GM12878 (cell line): ENCODE results near the gene LEF1. TPM values are rescaled to one million over a fixed set of nuclear protein-coding genes. Genes with fewer than 3 reads are reported as not detected.

Source experiments
- ASH2L ChIP-seq: fragments of 300-600, 200-600 bp; sonication (generic); IDR thresholded peaks from 2 replicates; pipeline ENCODE4 v1.6.1; 2017; ENCODE audit warnings: low read depth, mild to moderate bottlenecking, borderline replicate concordance
- BCL11A ChIP-seq: IDR thresholded peaks from 2 replicates; pipeline ENCODE4 v1.6.1; 2011; ENCODE audit warnings: low read depth, low read length
- CBX5 ChIP-seq: sonication (generic); IDR thresholded peaks from 2 replicates; pipeline ENCODE4 v1.6.1; 2016; ENCODE audit warnings: low read depth, moderate library complexity, mild to moderate bottlenecking, inconsistent platforms
- DPF2 ChIP-seq: fragments of 450-650 bp; IDR thresholded peaks from 2 replicates; pipeline ENCODE4 v1.6.1; 2017; ENCODE audit warnings: mild to moderate bottlenecking
- EGR1 ChIP-seq, 2 experiments: IDR thresholded peaks; 1 replicate in 1 of 2; 2 replicates in 1 of 2; pipeline ENCODE4 v1.6.1; 2011 to 2012; ENCODE audit warnings: low read depth in 2 of 2, low read length in 2 of 2, borderline replicate concordance in 1 of 2, mild to moderate bottlenecking in 1 of 2, moderate library complexity in 1 of 2
- ETV6 ChIP-seq, 2 experiments: fragments of 450-650 bp in 1 of 2; IDR thresholded peaks in 1 of 2; conservative IDR thresholded peaks in 1 of 2; 2 replicates each; pipeline ENCODE4 v1.6.1; 2014; ENCODE audit warnings: antibody characterized with exemption in 1 of 2, borderline replicate concordance in 1 of 2, low read depth in 1 of 2, mild to moderate bottlenecking in 1 of 2, moderate library complexity in 1 of 2
- GATAD2B ChIP-seq: fragments of 450-650 bp; conservative IDR thresholded peaks from 2 replicates; pipeline ENCODE4 v1.6.1; 2017; ENCODE audit warnings: low read depth, mild to moderate bottlenecking, moderate library complexity
- IKZF1 ChIP-seq: fragments of 450-650 bp; conservative IDR thresholded peaks from 2 replicates; pipeline ENCODE4 v1.6.1; 2017; ENCODE audit warnings: antibody characterized with exemption, mild to moderate bottlenecking
- LARP7 ChIP-seq: fragments of 450-650 bp; IDR thresholded peaks from 2 replicates; pipeline ENCODE4 v1.6.1; 2017; ENCODE audit warnings: mild to moderate bottlenecking
- MEF2B ChIP-seq: fragments of 450-650 bp; IDR thresholded peaks from 2 replicates; pipeline ENCODE4 v1.6.1; 2018; ENCODE audit warnings: mild to moderate bottlenecking, moderate library complexity; ENCODE audit not compliant: partially characterized antibody, poor library complexity, severe bottlenecking
- NFIC ChIP-seq: IDR thresholded peaks from 2 replicates; pipeline ENCODE4 v1.6.1; 2012; ENCODE audit warnings: low read depth, mild to moderate bottlenecking, inconsistent platforms, low read length, moderate library complexity
- NRF1 ChIP-seq: conservative IDR thresholded peaks from 2 replicates; pipeline ENCODE4 v1.6.1; 2011; ENCODE audit warnings: mild to moderate bottlenecking, low read depth, low read length, improper control_type of control experiment
- POLR2AphosphoS2 ChIP-seq: IDR thresholded peaks from 2 replicates; pipeline ENCODE4 v1.6.1; 2011; ENCODE audit warnings: low read depth, mild to moderate bottlenecking, low read length, improper control_type of control experiment, moderate library complexity
- RAD21 ChIP-seq: IDR thresholded peaks from 2 replicates; pipeline ENCODE4 v1.6.1; 2011; ENCODE audit warnings: mild to moderate bottlenecking, low read depth, low read length, moderate library complexity; ENCODE audit not compliant: insufficient read depth
- RB1 ChIP-seq: fragments of 450-650 bp; formaldehyde crosslinking; IDR thresholded peaks from 2 replicates; pipeline ENCODE4 v1.6.1; 2017; ENCODE audit warnings: mild to moderate bottlenecking, borderline replicate concordance
- RELA ChIP-seq: fragments of 450-650 bp; IDR thresholded peaks from 2 replicates; pipeline ENCODE4 v1.8.0; 2014; ENCODE audit warnings: borderline replicate concordance; ENCODE audit not compliant: partially characterized antibody
- SIX5 ChIP-seq: IDR thresholded peaks from 2 replicates; pipeline ENCODE4 v1.6.1; 2011; ENCODE audit warnings: mild to moderate bottlenecking, low read depth, low read length, moderate library complexity; ENCODE audit not compliant: severe bottlenecking
- SP1 ChIP-seq: IDR thresholded peaks from one replicate; pipeline ENCODE4 v1.6.1; 2011; ENCODE audit warnings: low read depth, low read length
- SPI1 ChIP-seq: IDR thresholded peaks from 2 replicates; pipeline ENCODE4 v1.6.1; 2011; ENCODE audit warnings: low read depth, mild to moderate bottlenecking, low read length, moderate library complexity, borderline replicate concordance; ENCODE audit not compliant: insufficient read depth
- STAT1 ChIP-seq: fragments of 450-650 bp; conservative IDR thresholded peaks from 2 replicates; pipeline ENCODE4 v1.6.1; 2014; ENCODE audit warnings: antibody characterized with exemption, mild to moderate bottlenecking
- TARDBP ChIP-seq: IDR thresholded peaks from 2 replicates; pipeline ENCODE4 v1.6.1; 2016; ENCODE audit warnings: borderline replicate concordance
- TCF7 ChIP-seq: IDR thresholded peaks from 2 replicates; pipeline ENCODE4 v1.6.1; 2014; ENCODE audit warnings: antibody characterized with exemption, borderline replicate concordance
- ZNF217 ChIP-seq: fragments of 450-650 bp; IDR thresholded peaks from 2 replicates; pipeline ENCODE4 v1.6.1; 2017; ENCODE audit warnings: antibody characterized with exemption, mild to moderate bottlenecking
- ZNF24 ChIP-seq: fragments of 450-650 bp; IDR thresholded peaks from 2 replicates; pipeline ENCODE4 v1.6.1; 2017; ENCODE audit warnings: antibody characterized with exemption, mild to moderate bottlenecking
- ZNF274 ChIP-seq: IDR thresholded peaks from one replicate; pipeline ENCODE4 v1.8.0; 2011; ENCODE audit not compliant: insufficient read length, insufficient read depth
- polyA plus RNA-seq, 11 experiments: library from polyadenylated mRNA; depleted of rRNA in 4 of 11; unstranded in 6 of 11; stranded (reverse) in 5 of 11; fragments of >200 nt; fragmentation: Nextera tagmentation in 4 of 11; fragmentation: Illumina TruSeq in 1 of 11; extraction: Ambion mirVana in 4 of 11; extraction: Trizol in 1 of 11; gene quantifications; 1 replicate in 1 of 11; 2 replicates in 10 of 11; pipeline versions ENCODE4 v1.2.1 to v1.2.3, GENCODE V29; 2011 to 2016; ENCODE audit warnings: inconsistent platforms in 2 of 11, missing spikeins in 2 of 11, low read depth in 1 of 11
- total RNA-seq, 4 experiments: library from RNA; depleted of rRNA in 3 of 4; stranded (reverse); fragments of >200 nt in 3 of 4; fragmentation: Illumina TruSeq in 1 of 4; extraction: Trizol in 1 of 4; gene quantifications; 2 replicates each; pipeline versions ENCODE4 v1.2.1 to v1.2.3, GENCODE V29; 2013 to 2021
- TF ChIP-seq, protein P1 (sequence below): IDR thresholded peaks from 2 replicates; pipeline ENCODE4 v1.6.1; 2012; ENCODE audit warnings: low read depth, low read length, improper control_type of control experiment
- TF ChIP-seq, protein P2 (sequence below): fragments of 450-650 bp; IDR thresholded peaks from 2 replicates; pipeline ENCODE4 v1.6.1; 2017; ENCODE audit warnings: antibody characterized with exemption, mild to moderate bottlenecking, moderate library complexity
- TF ChIP-seq, protein P3 (sequence below): fragments of 450-650 bp; IDR thresholded peaks from 2 replicates; pipeline ENCODE4 v1.6.1; 2014; ENCODE audit warnings: mild to moderate bottlenecking

LEF1 gene
- total and polyA plus RNA-seq, 10 of the 15 experiments (the other 5 are each of a cell fraction or from before 2014, with no cell fraction given): 10.2 to 38.1 (median 19.5) TPM

DNA sequence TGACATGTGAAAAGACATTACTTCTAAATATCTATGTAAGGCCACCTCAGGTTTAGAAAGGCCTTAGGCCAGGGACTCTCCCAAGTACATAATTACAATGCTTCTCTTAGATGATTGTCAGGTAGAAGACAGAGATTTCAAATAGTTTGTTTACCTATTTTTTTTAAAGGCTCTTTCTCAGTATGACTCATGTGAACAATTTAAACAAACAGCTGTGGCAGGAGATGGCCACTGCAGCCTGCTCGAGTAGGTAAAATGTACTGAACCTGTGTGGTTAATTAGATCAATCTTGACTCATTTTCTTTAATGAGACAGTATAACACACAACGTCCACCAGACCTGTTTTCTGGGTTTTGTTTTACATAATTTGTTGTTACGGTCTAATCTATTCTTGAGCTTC, 50.2 kb downstream of the LEF1 start (continued):
- TF ChIP-seq ETV6 (conservative IDR thresholded peaks at IDR 0.05 in 1 of 2, IDR thresholded peaks at IDR 0.05 in 1 of 2; ENCODE audit: borderline replicate concordance in 1 of 2, low read depth in 1 of 2) (peak in 1 of 2 experiments; percentile 40; a peak in 1 of 4 replicates), CBX5 (0 out of 2 replicates have a peak, but pooled peaks have one; percentile 77), SPI1 (no peak), EGR1 (IDR thresholded peaks at IDR 0.05; ENCODE audit: borderline replicate concordance in 1 of 2, low read depth in 2 of 2, low read length in 2 of 2) (no peak), LARP7 (no peak), NRF1 (no peak), ZNF217 (peak; percentile 90; the same call in 1 of the 2 replicates), BCL11A (peak; percentile 93), RB1 (no peak; the same call in 1 of the 2 replicates), TCF7 (no peak), MEF2B (peak; percentile 66), SIX5 (no peak), POLR2AphosphoS2 (no peak), STAT1 (no peak), ASH2L (no peak), TARDBP (no peak), RAD21 (no peak), DPF2 (peak; percentile 96), ZNF24 (no peak; the same call in 1 of the 2 replicates), GATAD2B (no peak), NFIC (peak; percentile 67; the same call in 1 of the 2 replicates), SP1 (peak; percentile 21), IKZF1 (peak; percentile 58), ZNF274 (no peak), RELA (peak; percentile 30)
- TF ChIP-seq, protein P1, sequence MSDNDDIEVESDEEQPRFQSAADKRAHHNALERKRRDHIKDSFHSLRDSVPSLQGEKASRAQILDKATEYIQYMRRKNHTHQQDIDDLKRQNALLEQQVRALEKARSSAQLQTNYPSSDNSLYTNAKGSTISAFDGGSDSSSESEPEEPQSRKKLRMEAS: no peak; the same call in 1 of the 2 replicates
- TF ChIP-seq, protein P2, sequence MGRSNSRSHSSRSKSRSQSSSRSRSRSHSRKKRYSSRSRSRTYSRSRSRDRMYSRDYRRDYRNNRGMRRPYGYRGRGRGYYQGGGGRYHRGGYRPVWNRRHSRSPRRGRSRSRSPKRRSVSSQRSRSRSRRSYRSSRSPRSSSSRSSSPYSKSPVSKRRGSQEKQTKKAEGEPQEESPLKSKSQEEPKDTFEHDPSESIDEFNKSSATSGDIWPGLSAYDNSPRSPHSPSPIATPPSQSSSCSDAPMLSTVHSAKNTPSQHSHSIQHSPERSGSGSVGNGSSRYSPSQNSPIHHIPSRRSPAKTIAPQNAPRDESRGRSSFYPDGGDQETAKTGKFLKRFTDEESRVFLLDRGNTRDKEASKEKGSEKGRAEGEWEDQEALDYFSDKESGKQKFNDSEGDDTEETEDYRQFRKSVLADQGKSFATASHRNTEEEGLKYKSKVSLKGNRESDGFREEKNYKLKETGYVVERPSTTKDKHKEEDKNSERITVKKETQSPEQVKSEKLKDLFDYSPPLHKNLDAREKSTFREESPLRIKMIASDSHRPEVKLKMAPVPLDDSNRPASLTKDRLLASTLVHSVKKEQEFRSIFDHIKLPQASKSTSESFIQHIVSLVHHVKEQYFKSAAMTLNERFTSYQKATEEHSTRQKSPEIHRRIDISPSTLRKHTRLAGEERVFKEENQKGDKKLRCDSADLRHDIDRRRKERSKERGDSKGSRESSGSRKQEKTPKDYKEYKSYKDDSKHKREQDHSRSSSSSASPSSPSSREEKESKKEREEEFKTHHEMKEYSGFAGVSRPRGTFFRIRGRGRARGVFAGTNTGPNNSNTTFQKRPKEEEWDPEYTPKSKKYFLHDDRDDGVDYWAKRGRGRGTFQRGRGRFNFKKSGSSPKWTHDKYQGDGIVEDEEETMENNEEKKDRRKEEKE: no peak
- TF ChIP-seq, protein P3, sequence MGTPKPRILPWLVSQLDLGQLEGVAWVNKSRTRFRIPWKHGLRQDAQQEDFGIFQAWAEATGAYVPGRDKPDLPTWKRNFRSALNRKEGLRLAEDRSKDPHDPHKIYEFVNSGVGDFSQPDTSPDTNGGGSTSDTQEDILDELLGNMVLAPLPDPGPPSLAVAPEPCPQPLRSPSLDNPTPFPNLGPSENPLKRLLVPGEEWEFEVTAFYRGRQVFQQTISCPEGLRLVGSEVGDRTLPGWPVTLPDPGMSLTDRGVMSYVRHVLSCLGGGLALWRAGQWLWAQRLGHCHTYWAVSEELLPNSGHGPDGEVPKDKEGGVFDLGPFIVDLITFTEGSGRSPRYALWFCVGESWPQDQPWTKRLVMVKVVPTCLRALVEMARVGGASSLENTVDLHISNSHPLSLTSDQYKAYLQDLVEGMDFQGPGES: no peak
